Epithelial cell of proximal tubule (primary cell): Measurements from ENCODE around the gene IMMT. TPM values are rescaled to one million over a fixed set of nuclear protein-coding genes. Genes with fewer than 3 reads are reported as not detected.

Source experiments
- DNase-seq: peaks from one replicate; pipeline ENCODE4 v3.0.0-alpha.2; 2011; ENCODE audit warnings: low read depth
- H3K4me3 ChIP-seq: 2 replicates; pipeline ENCODE4 v1.5.1; 2011; ENCODE audit warnings: low read depth, mild to moderate bottlenecking, low read length
- total RNA-seq: library from RNA; depleted of rRNA; stranded (reverse); fragments of >200 nt; gene quantifications from 2 replicates; pipeline ENCODE4 v1.2.3, GENCODE V29; 2015
- TF ChIP-seq, protein P1 (sequence below): conservative IDR thresholded peaks from 2 replicates; pipeline ENCODE4 v1.5.1; 2012; ENCODE audit warnings: low read depth, mild to moderate bottlenecking, low read length

IMMT gene
- total RNA-seq, 1 donor from 2014 or later: 78.1 TPM

DNA sequence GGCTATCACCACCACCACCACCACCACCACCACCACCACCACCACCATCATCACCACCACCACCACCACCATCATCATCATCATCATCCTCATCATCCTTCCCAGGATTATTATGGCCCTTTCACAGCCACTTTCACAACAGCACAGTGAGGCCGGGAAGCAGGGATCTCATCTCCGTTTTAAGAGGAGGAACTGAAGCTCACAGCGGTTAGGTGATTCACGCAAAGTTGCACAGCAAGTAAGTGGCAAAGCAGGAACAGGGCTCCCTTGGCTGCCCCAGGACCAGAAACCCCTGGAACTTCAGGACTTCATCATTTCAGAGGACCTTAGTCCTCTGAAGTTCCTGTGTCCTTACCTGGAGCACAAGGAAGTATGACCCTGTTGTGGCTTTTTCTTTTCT is 30.8 kb upstream of the IMMT start:
- TF ChIP-seq, protein P1, sequence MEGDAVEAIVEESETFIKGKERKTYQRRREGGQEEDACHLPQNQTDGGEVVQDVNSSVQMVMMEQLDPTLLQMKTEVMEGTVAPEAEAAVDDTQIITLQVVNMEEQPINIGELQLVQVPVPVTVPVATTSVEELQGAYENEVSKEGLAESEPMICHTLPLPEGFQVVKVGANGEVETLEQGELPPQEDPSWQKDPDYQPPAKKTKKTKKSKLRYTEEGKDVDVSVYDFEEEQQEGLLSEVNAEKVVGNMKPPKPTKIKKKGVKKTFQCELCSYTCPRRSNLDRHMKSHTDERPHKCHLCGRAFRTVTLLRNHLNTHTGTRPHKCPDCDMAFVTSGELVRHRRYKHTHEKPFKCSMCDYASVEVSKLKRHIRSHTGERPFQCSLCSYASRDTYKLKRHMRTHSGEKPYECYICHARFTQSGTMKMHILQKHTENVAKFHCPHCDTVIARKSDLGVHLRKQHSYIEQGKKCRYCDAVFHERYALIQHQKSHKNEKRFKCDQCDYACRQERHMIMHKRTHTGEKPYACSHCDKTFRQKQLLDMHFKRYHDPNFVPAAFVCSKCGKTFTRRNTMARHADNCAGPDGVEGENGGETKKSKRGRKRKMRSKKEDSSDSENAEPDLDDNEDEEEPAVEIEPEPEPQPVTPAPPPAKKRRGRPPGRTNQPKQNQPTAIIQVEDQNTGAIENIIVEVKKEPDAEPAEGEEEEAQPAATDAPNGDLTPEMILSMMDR: no peak
- no peak for DNase-seq
- no peak overlapping the region for H3K4me3 ChIP-seq

DNA sequence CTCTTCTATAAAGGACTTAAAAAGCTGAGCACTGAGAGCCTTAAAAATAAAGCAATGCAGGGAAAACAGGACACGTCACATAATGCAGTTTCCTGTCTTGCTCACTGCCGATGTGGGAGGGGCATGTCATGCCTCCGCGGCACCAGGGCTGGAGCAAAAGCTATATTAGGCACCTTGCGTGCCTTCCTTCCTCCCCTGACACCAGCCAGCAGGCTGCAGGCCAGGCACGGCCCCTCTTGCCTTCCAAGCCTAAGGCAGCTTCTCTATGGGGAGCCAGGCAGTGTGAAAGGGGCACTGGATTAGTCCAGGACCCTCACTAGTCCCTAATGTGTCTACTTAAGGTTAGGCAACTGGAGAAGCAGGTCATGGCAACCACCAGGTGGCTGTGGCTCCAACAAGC is 30.3 kb upstream of the IMMT start:
- TF ChIP-seq, protein P1: no peak
- H3K4me3 ChIP-seq: no peak overlapping the region
- no peak for DNase-seq

DNA sequence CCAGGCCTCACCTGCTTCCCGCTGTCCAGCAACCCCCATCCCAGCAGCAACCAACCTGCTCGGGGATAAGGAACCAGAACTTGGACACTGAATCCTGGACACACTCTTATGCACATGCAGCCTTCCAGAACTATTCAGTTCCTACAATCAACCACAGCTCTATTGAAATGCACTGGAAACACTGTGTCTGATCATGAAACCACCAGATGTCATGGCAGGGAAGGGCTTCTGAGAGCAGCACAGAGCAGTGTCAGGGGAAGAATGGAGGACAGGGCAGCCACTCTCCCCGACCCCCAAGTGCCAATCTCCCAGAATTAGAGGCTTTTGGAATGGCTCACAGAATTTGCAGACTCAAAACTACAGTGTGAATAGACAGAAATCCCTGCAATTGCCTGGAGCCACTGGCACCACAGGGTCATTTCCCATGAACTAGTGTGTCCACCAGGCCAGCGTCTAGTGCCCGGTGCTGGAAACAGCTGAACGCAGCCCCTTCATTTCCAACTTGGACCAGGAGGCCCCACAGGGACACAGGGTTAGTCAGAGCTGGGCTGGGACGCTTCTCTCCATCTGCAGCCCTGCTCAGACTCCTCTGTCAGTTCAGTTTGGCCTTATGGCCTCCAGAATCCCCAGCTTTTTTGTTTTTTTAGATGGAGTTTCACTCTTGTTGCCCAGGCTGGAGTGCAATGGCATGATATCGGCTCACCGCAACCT is 29.5 kb upstream of the IMMT start:
- TF ChIP-seq, protein P1: no peak
- no peak overlapping the region for H3K4me3 ChIP-seq
- DNase-seq: no peak

DNA sequence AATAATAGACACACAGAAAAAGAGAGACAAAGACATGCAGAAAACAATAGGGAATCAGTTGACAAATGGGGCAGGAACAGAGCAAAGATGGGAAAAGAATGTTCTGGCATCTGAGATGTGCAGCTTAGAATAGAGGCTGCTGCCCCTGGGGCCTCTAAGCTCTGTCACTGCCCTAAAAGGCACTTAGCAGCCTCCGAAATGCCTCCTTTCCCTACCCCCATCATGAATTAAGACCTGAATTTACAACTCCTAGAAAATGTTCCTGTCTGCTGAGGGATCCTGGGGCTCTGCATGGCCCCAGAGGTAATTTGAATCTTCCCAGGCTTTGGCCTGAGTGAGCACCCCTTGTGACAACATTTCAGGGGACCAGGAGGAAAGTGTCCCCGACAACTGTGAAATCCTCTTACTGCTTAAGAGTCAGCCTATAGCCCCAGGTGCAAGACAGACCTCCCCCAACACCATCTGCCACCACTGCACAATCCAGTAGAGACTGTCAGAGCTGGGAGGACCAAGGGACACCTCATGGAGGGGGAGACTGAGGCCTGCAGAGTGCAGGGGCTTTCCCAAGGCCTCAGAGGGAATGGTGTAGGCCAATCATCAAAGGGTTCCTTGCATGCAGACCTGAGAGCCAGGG is 28.8 kb upstream of the IMMT start:
- DNase-seq: no peak
- H3K4me3 ChIP-seq: no peak overlapping the region
- TF ChIP-seq, protein P1: no peak

DNA sequence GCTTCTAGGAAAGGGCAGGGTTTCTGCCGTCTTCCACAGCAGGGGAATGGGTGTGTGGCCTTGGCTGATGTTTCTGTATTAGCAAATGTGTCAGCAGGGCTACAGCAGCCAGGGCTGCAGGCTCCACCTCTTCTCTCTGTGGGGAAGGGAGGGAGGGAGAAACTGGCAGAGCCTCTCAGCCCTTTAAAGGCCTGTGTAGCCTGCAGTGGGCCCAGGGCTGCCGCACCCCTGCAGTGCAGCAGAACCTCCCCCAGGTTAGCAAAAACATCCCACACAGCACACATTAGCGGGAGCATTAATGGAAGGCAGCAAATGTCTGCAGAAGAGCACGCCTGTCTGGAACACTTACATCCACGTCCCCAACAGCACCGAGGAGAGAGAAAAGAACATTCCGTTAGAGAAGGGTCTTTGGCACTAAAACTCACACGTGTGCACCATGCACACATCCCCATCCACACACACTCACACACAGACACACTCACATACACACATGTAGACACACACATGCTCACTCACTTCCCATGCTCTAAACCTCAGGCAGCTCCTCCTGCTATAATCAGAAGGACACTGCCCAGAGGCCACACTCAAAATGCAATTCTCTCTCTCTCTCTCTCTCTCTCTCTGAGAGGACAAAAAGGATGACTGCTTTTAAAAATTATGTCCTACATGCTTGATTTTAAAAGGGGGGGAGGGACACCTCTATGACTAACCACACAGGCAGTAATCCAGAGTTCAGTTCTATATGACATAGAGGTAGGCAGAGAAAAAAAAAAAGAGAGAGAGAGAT is 28.1 kb upstream of the IMMT start:
- H3K4me3 ChIP-seq: no peak overlapping the region
- TF ChIP-seq, protein P1: no peak
- DNase-seq: no peak

DNA sequence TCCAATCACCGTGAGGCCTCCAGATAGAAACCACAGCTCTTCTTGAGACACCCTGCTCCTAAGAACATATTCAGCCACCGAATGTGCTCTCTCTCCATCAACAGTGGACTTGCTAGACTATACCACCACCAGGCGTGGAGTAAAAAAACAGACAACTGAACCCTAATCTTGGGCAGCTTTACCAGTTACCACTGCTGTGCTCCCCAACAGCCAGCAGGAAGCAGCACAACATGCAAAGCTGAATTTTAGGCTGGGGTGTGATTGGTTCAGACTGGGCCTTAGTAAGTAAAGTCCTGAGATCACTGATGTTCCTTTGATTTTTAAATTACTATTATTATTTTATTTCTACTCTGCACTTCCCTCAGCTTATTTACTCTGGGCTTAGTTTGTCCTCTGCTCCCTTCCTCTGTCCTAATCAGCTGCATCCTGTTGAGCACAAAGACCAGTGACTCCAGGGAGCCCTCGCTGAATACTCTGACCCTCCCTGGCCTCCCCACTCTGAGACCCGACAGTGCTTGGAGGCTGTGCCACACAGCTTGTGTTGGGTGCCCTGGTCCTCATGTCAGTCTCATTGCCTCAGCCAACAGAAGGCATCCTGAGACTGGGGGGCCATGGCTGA is 25.9 kb upstream of the IMMT start:
- no peak overlapping the region for H3K4me3 ChIP-seq
- TF ChIP-seq, protein P1: peak; percentile 87
- no peak for DNase-seq
